H9 (cell line): ENCODE measurements around the gene MRPS14. TPM values are rescaled to one million over a fixed set of nuclear protein-coding genes. Genes with fewer than 3 reads are reported as not detected.
A peak's percentile ranks its signal among the peaks of the same experiment; 100 is the strongest.

Source experiments
- DNase-seq: peaks from one replicate; pipeline ENCODE4 v3.0.0-alpha.2; 2017
- H2AFZ ChIP-seq: one replicate; pipeline ENCODE4 v1.6.1; 2013; ENCODE audit warnings: mild to moderate bottlenecking, low read length, control low read depth, moderate library complexity
- H2AK5ac ChIP-seq: 2 replicates; pipeline ENCODE4 v1.6.1; 2013; ENCODE audit warnings: low read length, control low read depth, mixed read lengths; ENCODE audit not compliant: insufficient read length
- H2BK120ac ChIP-seq: one replicate; pipeline ENCODE4 v1.6.1; 2013; ENCODE audit warnings: low read depth, mild to moderate bottlenecking, low read length, control low read depth, inconsistent platforms; ENCODE audit not compliant: poor library complexity, severe bottlenecking
- H2BK12ac ChIP-seq: 2 replicates; pipeline ENCODE4 v1.6.1; 2013; ENCODE audit warnings: low read length, control low read depth, mixed read lengths, low read depth; ENCODE audit not compliant: insufficient read length
- H2BK15ac ChIP-seq: 2 replicates; pipeline ENCODE4 v1.6.1; 2013; ENCODE audit warnings: low read depth, low read length, control low read depth
- H2BK20ac ChIP-seq: one replicate; pipeline ENCODE4 v1.6.1; 2013; ENCODE audit warnings: low read depth, mild to moderate bottlenecking, low read length, control low read depth, inconsistent platforms; ENCODE audit not compliant: poor library complexity, severe bottlenecking
- H2BK5ac ChIP-seq: 2 replicates; pipeline ENCODE4 v1.6.1; 2013; ENCODE audit warnings: low read length, control low read depth, mixed read lengths; ENCODE audit not compliant: insufficient read length
- H3K14ac ChIP-seq: 2 replicates; pipeline ENCODE4 v1.6.1; 2013; ENCODE audit warnings: low read length, control low read depth; ENCODE audit not compliant: insufficient read depth
- H3K18ac ChIP-seq: 2 replicates; pipeline ENCODE4 v1.6.1; 2013; ENCODE audit warnings: low read depth, mild to moderate bottlenecking, mixed read lengths, low read length, control low read depth; ENCODE audit not compliant: insufficient read length
- H3K23ac ChIP-seq: 2 replicates; pipeline ENCODE4 v1.6.1; 2013; ENCODE audit warnings: low read length, control low read depth, mixed read lengths, low read depth; ENCODE audit not compliant: insufficient read length
- H3K23me2 ChIP-seq: 2 replicates; pipeline ENCODE4 v1.6.1; 2013; ENCODE audit warnings: low read depth, mild to moderate bottlenecking, mixed read lengths, low read length, control low read depth; ENCODE audit not compliant: insufficient read length, poor library complexity, severe bottlenecking
- H3K27ac ChIP-seq: 2 replicates; pipeline ENCODE4 v1.5.1; 2013; ENCODE audit warnings: low read length, control low read depth, mixed read lengths, low read depth; ENCODE audit not compliant: insufficient read length
- H3K27me3 ChIP-seq: 2 replicates; pipeline ENCODE4 v1.6.1; 2013; ENCODE audit warnings: low read length, control low read depth, inconsistent platforms; ENCODE audit not compliant: insufficient read depth
- H3K4ac ChIP-seq: 2 replicates; pipeline ENCODE4 v1.6.1; 2013; ENCODE audit warnings: low read depth, mild to moderate bottlenecking, control low read depth, inconsistent platforms, low read length, moderate library complexity
- H3K4me1 ChIP-seq: 2 replicates; pipeline ENCODE4 v1.6.1; 2013; ENCODE audit warnings: low read length, control low read depth, inconsistent platforms; ENCODE audit not compliant: insufficient read depth
- H3K4me2 ChIP-seq: 2 replicates; pipeline ENCODE4 v1.6.1; 2013; ENCODE audit warnings: low read length, control low read depth, mixed read lengths; ENCODE audit not compliant: insufficient read length, insufficient read depth
- H3K56ac ChIP-seq: 2 replicates; pipeline ENCODE4 v1.6.1; 2013; ENCODE audit warnings: low read depth, mild to moderate bottlenecking, mixed read lengths, low read length, control low read depth; ENCODE audit not compliant: insufficient read length
- H3K79me1 ChIP-seq: 2 replicates; pipeline ENCODE4 v1.6.1; 2013; ENCODE audit warnings: low read depth, mild to moderate bottlenecking, moderate library complexity, low read length, control low read depth, inconsistent platforms; ENCODE audit not compliant: insufficient read depth, poor library complexity, severe bottlenecking
- H3K79me2 ChIP-seq: 2 replicates; pipeline ENCODE4 v1.6.1; 2013; ENCODE audit warnings: low read length, control low read depth, inconsistent platforms; ENCODE audit not compliant: insufficient read depth
- H3K9ac ChIP-seq: 2 replicates; pipeline ENCODE4 v1.6.1; 2013; ENCODE audit warnings: low read length, control low read depth, mixed read lengths; ENCODE audit not compliant: insufficient read length; ENCODE audit errors: extremely low read depth
- H3K9me3 ChIP-seq: one replicate; pipeline ENCODE4 v1.6.1; 2013; ENCODE audit warnings: low read depth, low read length, inconsistent platforms; ENCODE audit not compliant: control insufficient read depth
- H3T11ph ChIP-seq: one replicate; pipeline ENCODE4 v1.6.1; 2013; ENCODE audit warnings: mild to moderate bottlenecking, low read length, control low read depth, inconsistent platforms
- H4K20me1 ChIP-seq: one replicate; pipeline ENCODE4 v1.6.1; 2013; ENCODE audit not compliant: control insufficient read depth, insufficient read length, insufficient read depth
- H4K5ac ChIP-seq: 2 replicates; pipeline ENCODE4 v1.6.1; 2013; ENCODE audit warnings: low read depth, mild to moderate bottlenecking, mixed read lengths, low read length, control low read depth; ENCODE audit not compliant: insufficient read length
- H4K8ac ChIP-seq: replicated peaks from 2 replicates; pipeline ENCODE4 v1.6.1; 2013; ENCODE audit warnings: low read length, control low read depth, mixed read lengths, low read depth; ENCODE audit not compliant: insufficient read length
- H4K91ac ChIP-seq: 2 replicates; pipeline ENCODE4 v1.6.1; 2013; ENCODE audit warnings: low read depth, mild to moderate bottlenecking, moderate library complexity, mixed read lengths, low read length, control low read depth; ENCODE audit not compliant: insufficient read length
- H3K27ac Mint-ChIP-seq, 3 experiments: 2 replicates in 2 of 3; 3 replicates in 1 of 3; pipeline ENCODE4 v1.8.0; 2020 to 2021; ENCODE audit warnings: mixed read lengths in 3 of 3, mild to moderate bottlenecking in 1 of 3, moderate library complexity in 1 of 3
- H3K27me3 Mint-ChIP-seq: 2 replicates; pipeline ENCODE4 v1.8.0; 2021; ENCODE audit warnings: low read depth, mild to moderate bottlenecking, moderate library complexity, mixed read lengths
- H3K36me3 Mint-ChIP-seq, 3 experiments: 2 replicates in 2 of 3; 3 replicates in 1 of 3; pipeline ENCODE4 v1.8.0; 2020 to 2021; ENCODE audit warnings: low read depth in 3 of 3, mixed read lengths in 3 of 3; ENCODE audit not compliant: insufficient read depth in 1 of 3
- H3K4me1 Mint-ChIP-seq, 2 experiments: 2 replicates each; pipeline ENCODE4 v1.8.0; 2020; ENCODE audit warnings: mixed read lengths in 2 of 2
- H3K4me3 Mint-ChIP-seq, 2 experiments: 2 replicates in 1 of 2; 3 replicates in 1 of 2; pipeline ENCODE4 v1.8.0; 2020 to 2021; ENCODE audit warnings: mild to moderate bottlenecking in 2 of 2, mixed read lengths in 2 of 2, moderate library complexity in 1 of 2
- H3K9me3 Mint-ChIP-seq, 2 experiments: 2 replicates in 1 of 2; 3 replicates in 1 of 2; pipeline ENCODE4 v1.8.0; 2020; ENCODE audit warnings: mild to moderate bottlenecking in 2 of 2, mixed read lengths in 2 of 2, moderate library complexity in 1 of 2
- WGBS: extraction: QIAGEN DNeasy Blood & Tissue Kit; methylation state at CpG from one replicate; pipeline ENCODE4 v1.1.7; 2013; ENCODE audit warnings: missing lambda C conversion rate, low lambda C conversion rate, mixed read lengths; ENCODE audit not compliant: insufficient read length; ENCODE audit errors: extremely low coverage; 5-methylcytosine and 5-hydroxymethylcytosine counted together
- total RNA-seq: library from RNA; stranded (reverse); gene quantifications from 2 replicates; pipeline ENCODE4 v1.2.1, GENCODE V29; 2021
- TF ChIP-seq, protein P1 (sequence below): fragments of 200-600 bp; sonication (generic); conservative IDR thresholded peaks from 3 replicates; pipeline ENCODE4 v1.8.0; 2021; ENCODE audit warnings: antibody characterized with exemption, mild to moderate bottlenecking

MRPS14 gene
- total RNA-seq, 1 experiment from 2014 or later: 30.6 TPM

DNA sequence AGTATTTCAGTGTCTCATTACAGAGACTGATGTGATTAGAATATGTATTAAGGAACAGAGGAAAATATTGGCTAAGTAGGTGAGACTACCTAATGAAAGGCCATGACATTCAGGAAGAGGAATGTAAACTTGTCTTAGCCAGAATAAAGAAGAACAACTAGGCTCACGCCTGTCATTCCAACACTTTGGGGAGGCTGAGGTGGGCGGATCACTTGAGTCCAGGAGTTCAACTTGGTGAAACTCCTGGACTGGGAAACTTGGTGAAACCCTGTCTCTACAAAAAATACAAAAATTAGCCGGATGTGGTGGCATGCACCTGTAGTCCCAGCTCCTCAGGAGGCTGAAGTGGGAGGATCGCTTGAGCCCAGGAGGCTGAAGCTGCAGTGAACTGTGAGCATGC is 38.3 kb downstream of the MRPS14 start:
- H2AFZ ChIP-seq: no peak overlapping the region
- H2BK15ac ChIP-seq: no peak overlapping the region
- H2BK12ac ChIP-seq: no peak overlapping the region
- no peak overlapping the region for H3K23ac ChIP-seq
- no peak overlapping the region for H2BK5ac ChIP-seq
- no peak overlapping the region for H2BK120ac ChIP-seq
- H2BK20ac ChIP-seq: no peak overlapping the region
- Mint-ChIP-seq H3K27ac (peak overlapping the region in 1 of 3 experiments; percentile 35; a peak in 1 of 7 replicates), H3K4me1 (no peaks in the 10 kb centered on the region), H3K9me3 (no peaks in the 10 kb centered on the region), H3K36me3 (peaks cover 44 to 92% (median 88%) of the 10 kb centered on the region in 3 experiments; a peak in 6 of 7 replicates), H3K27me3 (no peaks in the 10 kb centered on the region; the same call in 1 of the 2 replicates), H3K4me3 (no peak overlapping the region)
- no peak overlapping the region for H3K9ac ChIP-seq
- no peak for DNase-seq
- WGBS: no CpG with 5 or more reads among the region's 4 CpGs
- no peaks in the 10 kb centered on the region for H4K20me1 ChIP-seq
- no peak overlapping the region for H3K4me2 ChIP-seq
- H2AK5ac ChIP-seq: no peak overlapping the region
- H3K79me1 ChIP-seq: no peaks in the 10 kb centered on the region
- H3K27ac ChIP-seq: no peak overlapping the region
- TF ChIP-seq, protein P1, sequence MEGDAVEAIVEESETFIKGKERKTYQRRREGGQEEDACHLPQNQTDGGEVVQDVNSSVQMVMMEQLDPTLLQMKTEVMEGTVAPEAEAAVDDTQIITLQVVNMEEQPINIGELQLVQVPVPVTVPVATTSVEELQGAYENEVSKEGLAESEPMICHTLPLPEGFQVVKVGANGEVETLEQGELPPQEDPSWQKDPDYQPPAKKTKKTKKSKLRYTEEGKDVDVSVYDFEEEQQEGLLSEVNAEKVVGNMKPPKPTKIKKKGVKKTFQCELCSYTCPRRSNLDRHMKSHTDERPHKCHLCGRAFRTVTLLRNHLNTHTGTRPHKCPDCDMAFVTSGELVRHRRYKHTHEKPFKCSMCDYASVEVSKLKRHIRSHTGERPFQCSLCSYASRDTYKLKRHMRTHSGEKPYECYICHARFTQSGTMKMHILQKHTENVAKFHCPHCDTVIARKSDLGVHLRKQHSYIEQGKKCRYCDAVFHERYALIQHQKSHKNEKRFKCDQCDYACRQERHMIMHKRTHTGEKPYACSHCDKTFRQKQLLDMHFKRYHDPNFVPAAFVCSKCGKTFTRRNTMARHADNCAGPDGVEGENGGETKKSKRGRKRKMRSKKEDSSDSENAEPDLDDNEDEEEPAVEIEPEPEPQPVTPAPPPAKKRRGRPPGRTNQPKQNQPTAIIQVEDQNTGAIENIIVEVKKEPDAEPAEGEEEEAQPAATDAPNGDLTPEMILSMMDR: no peak
- H3K9me3 ChIP-seq: no peaks in the 10 kb centered on the region
- H3K4ac ChIP-seq: no peak overlapping the region
- H4K8ac ChIP-seq: no peak overlapping the region
- no peaks in the 10 kb centered on the region for H3K27me3 ChIP-seq
- H4K91ac ChIP-seq: no peak overlapping the region
- H3T11ph ChIP-seq: no peak overlapping the region
- H3K56ac ChIP-seq: no peak overlapping the region
- H3K79me2 ChIP-seq: no peaks in the 10 kb centered on the region
- no peak overlapping the region for H4K5ac ChIP-seq
- no peak overlapping the region for H3K18ac ChIP-seq
- no peak overlapping the region for H3K14ac ChIP-seq
- H3K4me1 ChIP-seq: no peaks in the 10 kb centered on the region
- H3K23me2 ChIP-seq: no peaks in the 10 kb centered on the region
